Right lobe of liver (tissue), 6 donors: Measurements from ENCODE around the gene FRMD4A. TPM values are rescaled to one million over a fixed set of nuclear protein-coding genes. Genes with fewer than 3 reads are reported as not detected.

Source experiments
- ATAC-seq, 4 donors: fragments of 200-7000 bp; cut with Tn5 transposase; one replicate each; pipeline ENCODE4 v1.9.1; 2020; ENCODE audit warnings: mild to moderate bottlenecking in 4 of 4, moderate library complexity in 4 of 4
- DNase-seq, 3 donors: peaks; one replicate each; pipeline ENCODE4 v3.0.0-alpha.2; 2020
- H3K27ac ChIP-seq, 3 donors: fragments of 200-600 bp; one replicate each; pipeline ENCODE4 v1.8.0; 2022
- H3K27me3 ChIP-seq, 2 donors: fragments of 200-600 bp; one replicate each; pipeline ENCODE4 v1.8.0; 2022
- H3K36me3 ChIP-seq, 4 donors: fragments of 200-600 bp; sonication (generic) in 1 of 4; one replicate each; pipeline versions ENCODE4 v1.5.1 to v1.8.0; 2017 to 2022; ENCODE audit warnings: control low read depth in 1 of 4
- H3K4me1 ChIP-seq, 4 donors: fragments of 200-600 bp; sonication (generic) in 1 of 4; one replicate each; pipeline versions ENCODE4 v1.5.1 to v1.8.0; 2017 to 2022; ENCODE audit warnings: control low read depth in 1 of 4
- H3K4me3 ChIP-seq, 3 donors: fragments of 200-600 bp; one replicate each; pipeline ENCODE4 v1.8.0; 2022
- H3K9me3 ChIP-seq, 4 donors: fragments of 200-600 bp; sonication (generic) in 1 of 4; one replicate each; pipeline versions ENCODE4 v1.5.1 to v1.8.0; 2017 to 2022; ENCODE audit warnings: control low read depth in 1 of 4
- POLR2A ChIP-seq: fragments of 450-650 bp; IDR thresholded peaks from one replicate; pipeline ENCODE4 v1.6.1; 2017; ENCODE audit warnings: antibody characterized with exemption, mild to moderate bottlenecking
- WGBS: methylation state at CpG from one replicate; pipeline ENCODE4 v1.1.6; 2018; ENCODE audit warnings: low coverage, low lambda C conversion rate; ENCODE audit not compliant: insufficient coverage; ENCODE audit errors: missing lambda C conversion rate; 5-methylcytosine and 5-hydroxymethylcytosine counted together
- intact Hi-C, 2 donors: fragments of 100-400 bp; cut with DNase I; formaldehyde crosslinking; loops; one replicate each; pipeline versions ENCODE4 v1.11.2 to v1.14.1; 2022
- total RNA-seq, 6 experiments: library from RNA; depleted of rRNA in 2 of 6; stranded (reverse); fragments of >200 nt in 2 of 6; fragmentation: NEBNext Ultra II Directional in 3 of 6; extraction: Animal tissue kit (Norgen Biotek cat#: 25700) in 3 of 6; gene quantifications; one replicate each; pipeline versions ENCODE4 v1.1.0 to v1.2.4, GENCODE V29; 2016 to 2023
- TF ChIP-seq, protein P1 (sequence below), 4 donors: fragments of 200-600 bp in 3 of 4; fragments of 450-650 bp in 1 of 4; IDR thresholded peaks; one replicate each; pipeline versions ENCODE4 v1.5.1 to v1.8.0; 2016 to 2022; ENCODE audit warnings: antibody characterized with exemption in 4 of 4, mild to moderate bottlenecking in 2 of 4
- donor health status: DM: no; HTN: yes; CAD: no.
- donor health status: DM: no; HTN: no; CAD: no.
- donor health status: DM: no; HTN: no; CAD: no.
- donor health status: DM: no; HTN: yes; CAD: no.
- donor health status: DM: no; HTN: yes; CAD: no.

The FRMD4A gene
- total RNA-seq, 6 experiments from 2014 or later: 8.4 to 22.8 (median 13.3) TPM

DNA sequence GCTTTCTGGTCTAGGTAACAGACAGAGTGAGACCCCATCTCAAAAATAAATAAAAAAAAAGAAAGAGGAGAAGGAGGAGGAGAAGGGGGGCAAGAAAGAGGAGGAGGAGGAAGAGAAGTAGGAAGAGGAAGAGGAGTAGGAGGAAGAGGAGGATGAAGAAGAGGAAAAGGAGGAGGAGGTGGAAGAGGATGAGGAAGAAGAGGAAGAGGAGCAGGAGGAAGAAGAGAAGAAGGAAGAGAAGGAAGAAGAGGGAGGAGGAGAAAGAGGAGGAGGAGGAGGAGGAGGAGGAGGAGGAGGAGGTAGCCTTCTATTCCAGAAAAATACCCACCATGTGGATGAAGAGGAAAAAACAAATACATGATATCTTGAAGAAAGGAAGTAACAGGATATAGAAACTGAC lies 172.1 kb downstream of the FRMD4A start:
- no peak overlapping the region for H3K27ac ChIP-seq
- ATAC-seq: no peak
- H3K4me1 ChIP-seq: no peaks in the 10 kb centered on the region
- H3K27me3 ChIP-seq: no peaks in the 10 kb centered on the region
- H3K4me3 ChIP-seq: no peak overlapping the region
- no peaks in the 10 kb centered on the region for H3K9me3 ChIP-seq
- no peak for DNase-seq
- H3K36me3 ChIP-seq: no peaks in the 10 kb centered on the region
- intact Hi-C loops: no loop called here
- no peak for TF ChIP-seq POLR2A
- TF ChIP-seq, protein P1, sequence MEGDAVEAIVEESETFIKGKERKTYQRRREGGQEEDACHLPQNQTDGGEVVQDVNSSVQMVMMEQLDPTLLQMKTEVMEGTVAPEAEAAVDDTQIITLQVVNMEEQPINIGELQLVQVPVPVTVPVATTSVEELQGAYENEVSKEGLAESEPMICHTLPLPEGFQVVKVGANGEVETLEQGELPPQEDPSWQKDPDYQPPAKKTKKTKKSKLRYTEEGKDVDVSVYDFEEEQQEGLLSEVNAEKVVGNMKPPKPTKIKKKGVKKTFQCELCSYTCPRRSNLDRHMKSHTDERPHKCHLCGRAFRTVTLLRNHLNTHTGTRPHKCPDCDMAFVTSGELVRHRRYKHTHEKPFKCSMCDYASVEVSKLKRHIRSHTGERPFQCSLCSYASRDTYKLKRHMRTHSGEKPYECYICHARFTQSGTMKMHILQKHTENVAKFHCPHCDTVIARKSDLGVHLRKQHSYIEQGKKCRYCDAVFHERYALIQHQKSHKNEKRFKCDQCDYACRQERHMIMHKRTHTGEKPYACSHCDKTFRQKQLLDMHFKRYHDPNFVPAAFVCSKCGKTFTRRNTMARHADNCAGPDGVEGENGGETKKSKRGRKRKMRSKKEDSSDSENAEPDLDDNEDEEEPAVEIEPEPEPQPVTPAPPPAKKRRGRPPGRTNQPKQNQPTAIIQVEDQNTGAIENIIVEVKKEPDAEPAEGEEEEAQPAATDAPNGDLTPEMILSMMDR (IDR thresholded peaks at IDR 0.05): no peak

DNA sequence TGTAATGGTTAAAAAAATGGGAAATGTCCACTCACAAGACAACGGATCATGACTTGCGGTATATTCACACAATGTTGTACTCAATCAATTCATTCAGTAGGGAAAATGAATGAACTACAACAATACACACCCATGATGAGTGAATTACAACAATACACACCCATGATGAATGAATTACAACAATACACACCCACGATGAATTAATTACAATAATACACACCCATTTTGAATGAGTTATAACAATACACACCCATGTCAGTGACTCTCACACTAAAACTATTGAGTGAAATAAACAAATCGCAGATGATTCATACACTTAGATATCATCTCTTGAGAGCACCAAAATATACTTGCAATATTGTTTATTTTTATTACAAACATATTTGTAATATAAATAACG lies 174.6 kb downstream of the FRMD4A start:
- intact Hi-C loops: no loop called here
- Histone ChIP-seq H3K4me1 (no peaks in the 10 kb centered on the region), H3K36me3 (no peaks in the 10 kb centered on the region), H3K4me3 (no peak overlapping the region), H3K9me3 (no peaks in the 10 kb centered on the region), H3K27ac (no peak overlapping the region), H3K27me3 (no peaks in the 10 kb centered on the region)
- TF ChIP-seq POLR2A: no peak
- TF ChIP-seq, protein P1 (IDR thresholded peaks at IDR 0.05): no peak
- DNase-seq: no peak
- ATAC-seq: no peak
- 73% methylated on average over 5 of the region's 5 CpGs for WGBS

DNA sequence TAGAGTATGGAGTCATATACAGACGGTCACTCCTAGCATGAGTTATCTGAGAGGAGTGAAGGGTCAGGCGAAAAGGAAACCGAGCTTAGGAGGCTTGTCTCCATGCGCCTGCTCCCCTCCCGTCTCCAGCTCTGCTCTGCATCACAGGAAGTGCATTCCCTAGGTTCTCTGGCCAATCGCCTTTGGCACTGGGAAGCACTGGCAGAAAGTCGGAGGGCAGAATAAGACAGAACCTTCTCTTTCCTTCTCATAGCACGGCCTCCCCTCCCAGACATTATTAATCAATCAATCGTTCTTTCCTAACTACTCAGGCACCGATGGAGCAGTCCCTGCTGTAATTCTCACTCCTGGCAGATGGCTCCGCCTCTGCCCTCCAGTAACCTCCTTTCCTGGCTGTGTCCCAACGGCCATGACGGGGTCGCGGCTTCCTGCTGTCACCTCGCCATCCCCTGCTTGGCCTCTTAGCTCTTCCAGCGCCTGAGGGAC lies 177.1 kb downstream of the FRMD4A start:
- intact Hi-C loops: no loop called here
- ATAC-seq: peak; percentile 56 to 78 (median 62)
- Histone ChIP-seq H3K9me3 (no peaks in the 10 kb centered on the region), H3K4me1 (no peaks in the 10 kb centered on the region), H3K27ac (no peak overlapping the region), H3K36me3 (no peaks in the 10 kb centered on the region), H3K4me3 (no peak overlapping the region), H3K27me3 (no peaks in the 10 kb centered on the region)
- WGBS: 39% methylated on average over 17 of the region's 17 CpGs
- DNase-seq: no peak
- TF ChIP-seq POLR2A: no peak
- TF ChIP-seq, protein P1 (IDR thresholded peaks at IDR 0.05): no peak

DNA sequence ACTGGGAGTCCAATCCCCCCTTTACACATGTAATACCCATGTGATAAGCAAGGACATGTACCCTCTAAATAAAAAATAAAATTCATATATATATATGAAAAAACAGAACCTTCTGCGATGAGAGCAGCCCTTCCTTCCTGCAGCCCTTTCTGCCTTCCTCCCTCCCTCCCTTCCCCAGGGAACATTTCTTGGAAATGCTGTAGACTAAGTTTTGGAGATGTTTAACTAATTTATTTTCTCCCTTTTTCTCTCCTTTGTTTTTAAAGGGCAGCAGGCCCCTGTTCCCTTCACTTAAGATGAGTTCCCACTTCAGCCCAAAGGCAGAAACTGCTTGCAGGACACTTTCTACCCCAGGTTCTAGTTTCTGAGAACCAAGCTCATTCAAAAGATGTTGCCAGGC lies 179.2 kb downstream of the FRMD4A start:
- no peak for ATAC-seq
- no peak for DNase-seq
- Histone ChIP-seq H3K27ac (no peak overlapping the region), H3K4me3 (no peak overlapping the region), H3K9me3 (no peaks in the 10 kb centered on the region), H3K27me3 (no peaks in the 10 kb centered on the region), H3K36me3 (no peaks in the 10 kb centered on the region), H3K4me1 (no peaks in the 10 kb centered on the region)
- WGBS: 45% methylated on average over 1 of the region's 1 CpG
- intact Hi-C loops: no loop called here
- TF ChIP-seq, protein P1 (IDR thresholded peaks at IDR 0.05): no peak
- TF ChIP-seq POLR2A: no peak

GRCh38 chr10:14150526-14150925 lies 180.2 kb downstream of the FRMD4A start:
- ATAC-seq: no peak
- H3K4me3 ChIP-seq: no peak overlapping the region

More at GRCh38 chr10:14150526-14150925, 180.2 kb downstream of the FRMD4A start:
- no peak for TF ChIP-seq POLR2A
- TF ChIP-seq, protein P1 (IDR thresholded peaks at IDR 0.05): no peak
- intact Hi-C loops: no loop called here
- Histone ChIP-seq H3K36me3 (no peaks in the 10 kb centered on the region), H3K27me3 (no peaks in the 10 kb centered on the region), H3K4me1 (no peaks in the 10 kb centered on the region), H3K9me3 (no peaks in the 10 kb centered on the region), H3K27ac (no peak overlapping the region)
- DNase-seq: no peak
- WGBS: 55% methylated on average over 4 of the region's 4 CpGs
